ENCODE measurements around the gene FNDC3B.

The FNDC3B gene

DNA sequence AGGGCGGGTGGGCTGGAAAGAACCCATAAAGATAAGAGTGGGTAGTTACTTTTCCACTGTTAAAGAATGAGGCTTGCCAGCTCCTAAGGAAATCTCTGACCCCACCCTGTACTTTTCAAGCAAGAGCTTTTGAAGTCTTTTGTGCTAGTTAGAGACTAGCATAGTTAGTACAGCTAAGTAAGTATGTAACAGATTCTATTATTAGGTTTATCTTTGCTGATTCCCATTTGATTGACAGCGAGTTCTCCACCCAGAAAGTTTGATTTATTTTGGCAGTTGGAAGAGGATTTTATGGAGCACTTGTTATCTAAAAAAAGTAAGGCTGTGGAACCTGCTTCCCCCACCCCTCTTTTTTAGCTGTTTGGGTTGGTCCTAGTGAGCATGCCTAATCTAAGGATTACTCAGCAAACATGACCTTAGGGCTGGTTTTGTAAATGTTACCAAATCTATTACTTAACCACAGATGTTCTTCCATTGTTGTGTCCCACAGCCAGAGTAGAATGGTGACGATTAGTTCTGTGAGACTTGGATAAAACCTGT is 57.6 kb downstream of the FNDC3B start:
- peak; percentile 48 for DNase-seq

DNA sequence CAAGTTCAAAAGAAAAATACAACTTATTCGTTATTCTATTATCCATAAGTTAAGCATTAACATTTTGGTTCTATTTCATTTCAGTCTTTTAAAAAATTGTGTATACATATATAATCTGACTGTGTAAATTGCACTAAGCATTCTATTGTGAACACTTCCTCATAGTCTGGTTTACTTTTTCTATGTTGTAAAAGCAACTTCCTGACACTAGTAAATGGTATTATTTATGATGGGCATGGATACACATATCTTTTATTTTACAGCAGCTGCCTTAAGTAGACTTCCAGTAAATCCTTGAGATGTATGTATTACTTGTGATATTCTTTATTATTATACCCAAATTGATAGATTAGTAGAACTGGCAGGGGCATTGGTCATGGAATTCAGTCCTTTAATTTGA is 58.2 kb downstream of the FNDC3B start:
- no peak for DNase-seq

GRCh38 chr3:172098698-172099494 is 59.5 kb downstream of the FNDC3B start:
- DNase-seq: no peak

DNA sequence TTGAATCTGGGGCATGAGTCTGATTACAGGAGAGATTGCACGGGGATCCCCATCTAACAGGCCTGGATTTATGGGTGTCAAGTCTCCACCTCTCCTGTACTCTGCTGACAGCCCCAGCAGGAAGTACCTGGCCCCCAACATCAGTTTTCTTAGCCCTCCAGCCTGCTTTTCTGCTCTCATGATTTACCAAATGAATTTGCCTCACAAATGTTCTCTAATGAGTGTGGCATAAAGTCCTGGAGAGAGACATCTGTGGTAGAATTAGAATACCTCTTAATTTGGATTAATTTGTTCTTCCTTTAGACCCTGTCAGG is 60.1 kb downstream of the FNDC3B start:
- no peak for DNase-seq

GRCh38 chr3:172100482-172100881 is 61.1 kb downstream of the FNDC3B start:
- no peak for DNase-seq

GRCh38 chr3:172101107-172101506 is 61.7 kb downstream of the FNDC3B start:
- DNase-seq: no peak

DNA sequence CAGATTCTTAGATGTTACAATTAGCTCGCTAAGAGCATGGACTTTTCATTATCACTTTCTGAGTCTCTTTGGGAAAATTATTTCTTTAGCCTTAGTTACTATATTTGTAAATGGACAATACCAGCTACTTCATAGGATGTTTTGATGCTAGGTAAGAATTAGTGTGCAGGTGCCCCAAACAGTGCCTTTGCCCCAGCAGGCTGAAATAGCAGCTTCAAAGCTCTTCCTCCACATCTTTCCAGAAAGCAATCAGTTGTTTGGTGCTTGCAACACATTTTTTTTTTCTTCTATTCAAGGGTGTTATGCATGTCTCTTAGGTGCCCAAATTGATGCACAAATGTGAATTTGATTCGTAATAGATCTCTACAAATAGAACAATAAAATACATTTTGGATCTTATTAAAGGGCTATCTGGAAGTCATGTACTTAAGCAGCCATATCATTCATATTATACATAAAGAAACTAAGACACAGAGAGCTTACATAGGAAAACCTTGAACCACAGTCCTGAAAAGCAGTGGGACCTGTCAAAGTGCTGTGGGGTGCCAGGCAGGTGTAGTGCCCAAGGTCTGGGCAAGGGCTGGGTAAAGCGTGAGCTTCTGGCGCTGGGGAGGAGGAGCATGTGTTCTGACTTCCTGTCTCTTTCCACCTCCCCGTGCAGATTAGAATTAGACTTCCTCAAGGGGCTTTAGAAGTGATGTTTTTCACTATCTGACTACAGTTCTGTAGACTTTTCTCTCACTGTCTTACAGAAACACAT is 62.9 kb downstream of the FNDC3B start:
- no peak for DNase-seq

GRCh38 chr3:172102883-172103310 is 63.5 kb downstream of the FNDC3B start:
- DNase-seq: no peak

DNA sequence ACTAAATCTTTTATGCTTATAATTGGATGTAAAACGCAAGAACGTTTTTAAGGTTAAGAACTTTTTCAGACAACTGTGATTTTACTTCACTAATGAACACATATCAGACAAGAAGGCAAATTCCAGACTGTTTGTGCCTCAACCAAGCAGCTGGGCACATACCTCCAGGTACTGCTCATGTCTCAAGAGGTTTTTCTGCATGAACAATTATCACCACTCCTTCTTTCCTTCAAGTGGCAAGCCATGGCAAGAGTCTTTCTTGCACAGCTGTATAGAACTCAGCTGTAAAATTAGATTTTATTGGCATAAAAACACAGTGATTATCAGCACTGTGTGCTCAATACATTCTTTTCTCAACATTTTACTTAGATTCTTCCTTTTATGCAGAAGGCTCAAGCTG is 64.3 kb downstream of the FNDC3B start:
- peak; percentile 82 for DNase-seq

DNA sequence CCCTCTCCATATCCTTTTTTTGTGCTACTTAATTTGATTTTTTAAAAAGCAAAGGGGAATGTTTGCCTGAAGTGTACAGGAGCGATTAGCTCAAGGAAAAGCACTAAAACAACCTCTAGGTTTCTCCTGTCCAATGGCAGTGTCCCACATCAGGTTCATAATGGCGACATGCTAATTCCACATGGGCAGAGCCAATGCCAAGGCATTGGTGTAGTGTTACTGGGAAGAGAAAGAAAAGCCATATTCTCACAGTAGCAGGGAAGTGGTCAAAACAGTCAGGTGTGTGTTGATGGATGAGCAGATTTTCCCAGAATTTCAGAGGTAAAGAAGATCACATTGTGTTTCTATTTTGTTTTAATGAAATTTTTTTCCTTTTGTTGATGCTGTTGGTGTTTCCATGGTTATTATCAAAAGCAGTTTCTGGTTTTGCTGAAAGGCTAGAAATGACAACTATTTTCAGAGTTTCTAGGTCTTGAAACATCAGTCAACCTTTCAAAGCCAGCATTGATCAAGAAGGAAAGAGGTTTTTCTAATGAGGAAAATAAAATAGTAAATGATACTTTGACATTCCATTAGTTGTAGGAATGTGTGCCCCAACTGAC is 65.2 kb downstream of the FNDC3B start:
- DNase-seq: no peak

DNA sequence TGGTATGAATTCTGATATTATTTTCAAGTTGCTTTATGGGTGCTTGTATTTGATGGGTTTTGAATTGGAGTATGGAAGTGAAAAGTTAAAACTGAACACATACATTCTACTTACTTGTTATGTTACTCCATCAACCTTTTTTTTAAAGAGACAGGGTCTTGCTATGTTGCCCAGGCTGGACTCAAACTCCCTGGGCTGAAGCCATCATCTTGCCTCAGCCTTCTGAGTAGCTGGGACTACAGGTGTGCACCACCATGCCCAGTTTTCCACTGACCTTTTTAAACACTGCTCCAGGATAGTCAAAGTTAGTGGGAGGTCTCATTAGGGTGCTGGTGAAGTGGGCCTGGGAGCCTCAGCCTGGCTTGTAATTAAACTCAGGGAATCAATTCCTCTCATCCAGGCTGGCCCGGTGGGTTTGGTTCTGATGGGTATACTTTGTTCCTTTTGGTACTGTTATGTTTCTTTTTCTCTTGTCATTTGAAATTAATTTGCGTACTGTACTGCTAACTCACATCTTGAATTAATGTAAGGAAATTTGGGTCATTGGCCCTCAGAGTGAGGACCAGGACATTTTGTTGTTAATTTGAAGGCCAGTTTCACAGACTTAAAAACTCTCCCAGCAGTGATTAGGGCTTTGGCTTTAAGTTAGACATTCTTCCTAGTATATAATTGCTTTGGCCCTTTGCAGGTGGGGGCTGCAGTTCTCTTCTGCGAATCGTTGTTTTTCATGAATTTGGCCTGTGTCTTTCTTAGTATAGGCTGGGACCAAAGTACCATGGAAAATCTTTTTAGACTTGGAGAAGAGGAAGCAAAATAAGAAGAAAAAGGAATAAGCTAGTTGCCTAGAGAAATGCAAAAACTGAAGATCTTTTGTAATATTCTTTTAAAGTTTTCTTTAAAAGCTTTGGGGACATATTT is 66.9 kb downstream of the FNDC3B start:
- no peak for DNase-seq

DNA sequence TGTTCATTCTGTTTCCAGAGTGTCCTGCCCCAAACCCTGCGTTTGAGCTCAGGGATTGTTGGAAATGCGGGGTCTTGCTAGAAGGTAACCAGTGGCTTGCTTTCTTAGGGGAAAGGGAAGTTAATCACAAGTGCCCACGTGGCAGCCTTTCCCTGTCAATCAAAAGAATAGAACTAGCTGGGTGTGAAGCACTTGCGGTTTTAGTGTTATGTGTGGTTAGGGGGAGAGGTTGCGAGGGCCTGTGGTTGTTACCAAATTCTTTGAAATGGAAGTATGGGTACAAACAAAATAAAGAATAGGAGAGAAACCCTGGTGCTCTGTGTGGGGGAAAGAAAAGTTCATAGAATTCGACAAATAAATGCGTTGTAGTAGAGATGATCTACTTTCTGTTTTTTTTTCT is 67.6 kb downstream of the FNDC3B start:
- peak; percentile 66 for DNase-seq

DNA sequence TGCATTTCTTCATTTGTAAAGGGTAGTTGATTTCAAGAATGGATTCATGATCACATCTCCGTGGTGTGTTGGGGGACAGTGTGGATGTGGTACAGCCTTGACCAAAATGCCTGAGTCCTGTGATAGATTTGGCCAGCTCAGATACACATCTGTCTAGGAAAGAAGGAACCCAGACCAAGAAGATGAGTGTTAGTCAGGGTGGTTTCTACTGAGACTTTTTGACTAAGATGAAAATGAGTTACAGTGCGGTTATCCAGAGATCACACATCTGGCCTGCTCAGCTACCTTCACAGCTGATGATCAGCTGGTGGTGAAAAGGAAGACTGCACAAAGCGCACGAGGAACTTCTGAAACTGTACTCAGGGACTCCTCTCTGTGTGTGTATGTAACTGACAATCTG is 68.0 kb downstream of the FNDC3B start:
- no peak for DNase-seq

DNA sequence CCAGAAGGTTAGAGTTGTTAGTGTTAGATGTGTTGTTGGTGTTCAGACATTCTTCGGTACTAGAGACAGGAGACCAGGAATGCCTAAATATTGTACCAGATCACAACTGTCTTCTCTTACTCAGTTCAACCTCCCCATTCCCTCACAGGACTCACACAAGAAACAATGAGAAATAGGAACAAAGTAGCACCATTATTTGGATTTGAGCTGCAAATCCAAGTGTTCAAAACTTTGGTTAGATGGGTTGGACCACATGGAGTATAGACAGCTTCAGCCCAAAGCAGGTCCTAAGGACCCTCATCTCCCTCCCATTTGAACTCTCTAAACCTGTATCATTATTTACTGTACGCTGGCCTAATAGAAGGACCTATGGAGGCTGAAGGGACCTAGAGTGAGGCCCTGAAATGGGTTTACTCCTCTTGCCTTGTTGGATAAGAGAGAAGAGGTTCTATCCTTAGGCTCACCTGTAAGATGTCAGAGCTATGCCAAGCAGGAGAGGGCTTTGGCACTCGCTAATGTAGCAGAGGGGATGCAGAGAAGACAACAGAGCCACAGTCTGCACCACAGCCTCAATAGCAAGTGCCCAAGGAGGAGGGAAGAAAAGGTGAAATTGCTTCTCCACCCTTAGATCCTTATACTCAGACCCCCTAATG is 70.9 kb downstream of the FNDC3B start:
- DNase-seq: no peak

DNA sequence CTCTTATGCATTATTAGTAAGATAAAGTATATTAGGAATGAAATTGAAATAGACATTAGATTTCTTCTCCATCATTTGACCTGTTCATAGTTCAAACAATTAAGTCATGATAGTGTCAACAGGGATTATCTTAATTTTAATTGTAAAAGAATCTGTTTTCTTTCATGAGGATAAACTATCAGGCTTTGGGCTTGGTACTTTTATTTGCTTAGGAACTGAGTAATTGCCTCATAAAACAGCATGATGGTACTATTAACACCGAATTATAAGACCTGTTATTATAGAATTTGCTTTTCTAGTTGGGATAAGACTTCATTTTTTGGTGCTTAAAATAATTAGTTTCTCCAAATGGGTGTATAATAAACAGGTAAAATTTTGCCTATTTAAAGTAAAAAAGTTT is 71.8 kb downstream of the FNDC3B start:
- DNase-seq: no peak

GRCh38 chr3:172112078-172112733 is 72.8 kb downstream of the FNDC3B start:
- no peak for DNase-seq

DNA sequence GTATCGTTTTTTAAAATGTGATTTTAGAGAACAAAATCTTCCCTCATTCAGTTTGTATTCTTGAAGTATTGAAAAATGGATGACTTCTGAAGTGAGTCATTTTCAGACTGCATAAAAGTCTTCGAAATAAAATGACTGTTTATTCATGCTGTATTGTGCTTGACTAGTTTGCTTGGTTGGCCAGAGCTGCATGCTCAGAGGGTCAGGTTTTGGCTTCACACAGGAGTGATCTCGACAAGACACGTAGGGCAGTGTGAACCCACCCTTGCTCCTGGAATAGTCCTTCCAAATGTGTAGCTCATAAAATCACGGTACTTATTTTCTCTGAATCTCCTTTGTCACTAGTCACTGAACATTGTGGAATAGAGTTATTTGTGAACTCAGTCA is 73.3 kb downstream of the FNDC3B start:
- no peak for DNase-seq

DNA sequence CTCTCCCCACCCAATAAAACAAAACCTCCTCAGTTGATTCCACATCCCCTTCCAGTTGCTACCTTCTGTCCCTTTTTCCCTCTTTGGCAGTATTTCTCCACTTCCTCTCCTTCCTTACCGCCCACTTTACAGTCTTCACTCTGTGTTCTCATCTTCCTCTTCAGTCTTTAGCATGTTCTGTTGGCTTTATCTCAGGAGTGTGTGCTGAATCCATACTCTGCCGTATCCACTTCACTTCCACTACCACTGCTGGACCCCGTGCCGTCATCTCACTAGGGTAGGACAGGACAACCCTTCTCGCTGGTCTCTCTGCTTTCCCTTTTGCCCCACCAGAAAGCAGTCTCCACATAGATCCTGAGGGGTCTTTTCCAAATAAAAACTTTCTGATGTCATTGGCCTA is 74.3 kb downstream of the FNDC3B start:
- DNase-seq: no peak

- DNase-seq: no peak
These were observed 75.7 kb downstream of the FNDC3B start for GRCh38 chr3:172115059-172115458.

DNA sequence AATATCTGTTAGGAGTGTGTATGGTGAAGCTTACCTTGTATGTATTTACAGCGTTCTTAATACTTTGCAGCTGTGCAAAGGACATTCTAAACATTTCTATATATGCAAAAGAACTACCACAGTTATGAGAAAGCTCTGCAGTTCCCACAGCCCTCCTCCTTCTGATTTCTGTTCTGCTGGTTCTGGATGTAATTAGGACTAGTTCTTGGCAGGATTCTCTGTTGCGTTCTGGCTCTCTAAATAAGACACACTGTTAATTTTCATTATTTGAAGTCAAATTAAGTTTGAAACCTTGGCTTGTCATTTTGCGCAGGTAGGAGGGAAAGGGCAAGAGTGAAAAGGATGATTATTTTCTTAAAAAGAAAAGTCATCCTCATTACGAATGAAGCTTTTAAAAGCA is 76.4 kb downstream of the FNDC3B start:
- DNase-seq: no peak

DNA sequence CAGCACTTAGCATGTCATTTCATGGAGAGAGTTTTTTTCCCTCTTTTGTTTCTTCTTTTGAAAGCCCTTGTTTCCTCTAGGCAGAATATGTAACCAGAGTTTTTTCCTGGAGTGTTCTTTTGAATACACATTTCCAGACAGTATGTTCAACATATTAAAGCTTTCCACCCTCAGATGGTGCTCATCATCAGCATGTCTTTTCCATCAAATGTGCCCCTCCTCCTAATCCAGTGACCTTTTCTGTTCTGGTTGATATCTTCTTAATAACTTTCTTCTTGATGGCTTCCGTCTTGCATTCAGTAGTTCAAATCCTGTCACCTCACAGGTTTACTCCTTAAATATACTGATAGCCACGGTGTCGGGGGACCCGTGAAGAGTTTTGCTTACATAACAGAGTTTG is 78.6 kb downstream of the FNDC3B start:
- no peak for DNase-seq
